B cell (primary cell): Measurements from ENCODE around the gene LHX1.

Experiments used
- EZH2 ChIP-seq: IDR thresholded peaks from 2 replicates; pipeline ENCODE4 v1.6.1; 2012; ENCODE audit warnings: borderline replicate concordance, low read depth, mild to moderate bottlenecking, moderate library complexity, low read length; ENCODE audit not compliant: insufficient read depth, poor library complexity, severe bottlenecking
- TF ChIP-seq, protein P1 (sequence below): fragments of 200-600 bp; IDR thresholded peaks from one replicate; pipeline ENCODE4 v1.8.0; 2022; ENCODE audit warnings: antibody characterized with exemption, mild to moderate bottlenecking

- TF ChIP-seq, protein P1, sequence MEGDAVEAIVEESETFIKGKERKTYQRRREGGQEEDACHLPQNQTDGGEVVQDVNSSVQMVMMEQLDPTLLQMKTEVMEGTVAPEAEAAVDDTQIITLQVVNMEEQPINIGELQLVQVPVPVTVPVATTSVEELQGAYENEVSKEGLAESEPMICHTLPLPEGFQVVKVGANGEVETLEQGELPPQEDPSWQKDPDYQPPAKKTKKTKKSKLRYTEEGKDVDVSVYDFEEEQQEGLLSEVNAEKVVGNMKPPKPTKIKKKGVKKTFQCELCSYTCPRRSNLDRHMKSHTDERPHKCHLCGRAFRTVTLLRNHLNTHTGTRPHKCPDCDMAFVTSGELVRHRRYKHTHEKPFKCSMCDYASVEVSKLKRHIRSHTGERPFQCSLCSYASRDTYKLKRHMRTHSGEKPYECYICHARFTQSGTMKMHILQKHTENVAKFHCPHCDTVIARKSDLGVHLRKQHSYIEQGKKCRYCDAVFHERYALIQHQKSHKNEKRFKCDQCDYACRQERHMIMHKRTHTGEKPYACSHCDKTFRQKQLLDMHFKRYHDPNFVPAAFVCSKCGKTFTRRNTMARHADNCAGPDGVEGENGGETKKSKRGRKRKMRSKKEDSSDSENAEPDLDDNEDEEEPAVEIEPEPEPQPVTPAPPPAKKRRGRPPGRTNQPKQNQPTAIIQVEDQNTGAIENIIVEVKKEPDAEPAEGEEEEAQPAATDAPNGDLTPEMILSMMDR, result no peak
- TF ChIP-seq EZH2, result no peak
These were observed 6.1 kb upstream of the LHX1 start for GRCh38 chr17:36931096-36931696.
